ENCODE results near the gene LRRC42.
"Not testable (repeated sequence)": the region's sequence is repeated elsewhere in the genome, so short reads cannot be mapped to it uniquely, and the experiment has no call there.

Gene LRRC42

GRCh38 chr1:53967409-53968124 is 21.4 kb downstream of the LRRC42 start:
- no peak for DNase-seq (ENCODE audit: low read depth)

DNA sequence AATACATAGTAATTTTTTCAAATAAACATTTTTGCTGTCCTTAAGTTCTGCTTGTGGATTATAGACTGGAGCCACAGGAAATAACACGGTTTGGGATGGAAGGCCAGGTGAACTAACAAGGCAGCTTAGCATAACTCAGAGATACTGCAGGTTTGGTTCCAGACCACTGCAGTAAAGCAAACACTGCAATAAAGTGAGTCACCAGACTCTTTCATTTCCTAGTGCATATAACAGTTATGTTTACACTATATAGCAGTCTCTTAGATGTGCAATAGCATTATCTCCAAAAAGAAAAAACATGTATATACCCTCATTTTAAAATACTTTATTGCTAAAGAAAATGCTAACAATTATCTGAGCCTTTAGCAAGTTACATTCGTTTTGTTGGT is 22.0 kb downstream of the LRRC42 start:
- DNase-seq (ENCODE audit: low read depth), result no peak

GRCh38 chr1:53969323-53969722 is 23.2 kb downstream of the LRRC42 start:
- not testable (repeated sequence) for DNase-seq (ENCODE audit: low read depth)

DNA sequence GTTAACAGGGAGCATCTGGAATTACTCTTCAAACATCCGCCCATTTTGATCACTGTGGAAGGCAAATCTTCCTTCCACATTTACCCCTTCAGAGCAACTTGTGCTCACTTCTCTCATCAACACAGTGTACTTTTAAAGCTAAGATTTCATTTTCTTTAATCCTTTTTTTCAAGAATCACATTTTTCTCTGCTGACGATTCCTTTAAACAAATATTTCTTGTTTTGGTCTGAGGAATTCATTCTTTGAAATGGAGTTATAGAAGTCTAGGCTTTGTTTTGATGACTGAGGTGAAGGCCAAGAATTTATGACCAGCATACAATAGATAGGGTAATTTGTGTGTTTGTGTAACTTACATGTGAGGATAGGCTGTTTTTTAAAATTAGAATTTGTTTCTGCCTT is 25.6 kb downstream of the LRRC42 start:
- no peak for DNase-seq (ENCODE audit: low read depth)

DNA sequence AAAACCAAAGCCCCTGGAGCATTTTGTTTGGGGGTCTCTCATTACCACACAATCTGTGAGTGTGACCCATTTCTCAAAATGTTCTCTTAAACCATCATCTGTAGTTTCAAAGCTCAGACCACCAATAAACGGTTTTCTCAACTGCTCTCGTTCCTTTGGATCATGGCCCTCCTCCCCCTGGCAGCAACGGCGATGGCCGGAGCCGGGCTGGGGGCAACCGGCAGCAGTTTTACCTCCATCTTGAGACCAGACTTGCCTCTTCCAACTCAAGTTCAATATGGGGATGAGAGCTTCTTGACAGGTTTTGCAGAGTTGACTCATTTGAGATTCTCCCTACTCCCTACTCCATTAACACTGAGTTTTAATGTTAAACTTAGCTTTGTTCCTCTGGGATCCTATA is 29.7 kb downstream of the LRRC42 start:
- DNase-seq (ENCODE audit: low read depth), result no peak

- no peak for DNase-seq (ENCODE audit: low read depth)
These were observed 33.7 kb downstream of the LRRC42 start for GRCh38 chr1:53979712-53980450.

DNA sequence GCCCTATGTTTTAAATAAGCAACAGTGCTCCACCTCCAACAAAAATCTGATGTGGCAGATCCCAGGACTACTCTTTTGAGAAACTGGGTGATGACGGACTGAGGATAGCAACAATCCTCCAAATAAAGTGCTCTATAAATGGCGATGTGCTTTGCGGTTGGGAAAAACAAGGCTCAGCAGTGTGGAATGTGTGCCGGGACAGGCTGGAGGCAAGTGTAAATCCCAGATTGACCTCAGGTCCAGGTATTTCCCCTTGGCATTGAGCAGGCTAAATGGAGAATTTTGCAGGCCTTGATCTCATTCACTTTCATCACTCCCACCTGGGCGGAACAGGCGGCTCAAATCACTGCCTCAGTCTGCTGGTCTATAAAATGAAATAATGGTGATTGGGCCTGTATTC is 35.1 kb downstream of the LRRC42 start:
- no peak for DNase-seq (ENCODE audit: low read depth)

- no peak for DNase-seq (ENCODE audit: low read depth)
These were observed 36.0 kb downstream of the LRRC42 start for GRCh38 chr1:53982034-53982762.

DNA sequence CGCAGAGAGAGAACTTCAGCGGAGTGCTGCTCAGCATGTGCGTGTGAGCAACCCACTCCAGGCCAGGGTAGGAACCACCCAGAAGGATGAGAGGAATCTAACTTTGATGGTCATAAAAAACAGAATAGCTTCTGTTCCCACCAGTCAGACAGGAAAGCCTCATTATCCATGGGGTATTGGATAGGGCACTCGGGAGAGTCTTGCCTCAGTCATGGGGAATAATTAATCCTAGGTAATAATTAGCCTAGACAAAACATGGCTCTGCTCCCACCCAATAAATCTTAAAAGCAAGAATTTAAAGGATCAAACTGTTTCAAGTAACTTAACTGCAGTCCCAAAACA is 36.6 kb downstream of the LRRC42 start:
- no peak for DNase-seq (ENCODE audit: low read depth)

DNA sequence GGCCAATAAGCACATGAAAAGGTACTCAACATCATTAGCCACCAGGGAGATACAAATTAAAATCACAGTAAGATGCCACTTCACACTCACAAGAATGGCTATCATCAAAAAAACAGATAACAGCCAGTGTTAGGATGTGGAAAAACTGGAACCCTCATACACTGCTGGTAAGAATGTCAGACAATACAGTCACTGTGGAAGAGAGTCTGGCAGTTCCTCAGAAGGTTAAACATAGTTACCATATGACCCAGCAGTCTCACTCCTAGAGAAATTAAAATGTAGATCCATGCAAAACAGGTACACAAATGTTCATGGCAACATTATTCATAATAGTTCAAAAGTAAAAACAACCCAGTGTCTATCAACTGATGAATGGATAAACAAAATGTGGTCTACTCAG is 38.6 kb downstream of the LRRC42 start:
- no peak for DNase-seq (ENCODE audit: low read depth)

DNA sequence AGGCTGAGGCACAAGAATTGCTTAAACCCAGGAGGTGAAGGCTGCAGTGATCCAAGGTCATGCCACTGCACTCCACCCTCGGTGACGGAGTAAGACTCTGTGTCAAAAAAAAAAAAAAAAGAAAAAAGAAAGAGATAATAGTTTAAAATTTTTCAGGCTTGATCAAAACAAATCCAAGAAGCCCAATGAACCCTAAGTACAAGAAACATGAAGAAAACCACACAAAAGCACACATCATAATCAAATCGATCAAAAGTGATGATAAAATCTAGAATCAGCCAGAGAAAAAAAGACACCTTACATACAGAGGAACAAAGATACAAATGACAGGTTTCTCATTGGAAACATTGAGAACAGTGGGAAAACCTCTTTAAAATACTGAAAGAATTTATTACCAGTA is 40.3 kb downstream of the LRRC42 start:
- no peak for DNase-seq (ENCODE audit: low read depth)

GRCh38 chr1:53987880-53988279 is 41.7 kb downstream of the LRRC42 start:
- no peak for DNase-seq (ENCODE audit: low read depth)

- DNase-seq (ENCODE audit: low read depth), result no peak
These were observed 46.1 kb downstream of the LRRC42 start for GRCh38 chr1:53992085-53992874.

DNA sequence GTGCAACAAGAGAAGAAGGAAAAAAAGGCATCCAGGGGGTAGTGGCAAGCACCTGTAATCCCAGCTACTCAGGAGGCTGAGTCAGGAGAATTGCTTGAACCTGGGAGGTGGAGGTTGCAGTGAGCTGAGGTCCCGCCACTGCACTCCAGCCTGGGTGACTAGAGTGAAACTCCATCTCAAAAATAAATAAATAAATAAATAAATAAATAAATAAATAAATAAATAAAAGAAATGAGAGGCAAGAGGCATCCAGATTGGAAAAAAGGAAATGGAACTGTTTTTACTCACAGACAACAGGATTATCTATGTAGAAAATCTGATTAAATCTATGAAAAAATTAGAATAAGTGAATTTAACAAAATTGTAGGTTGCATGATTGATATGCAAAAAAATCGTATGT is 48.4 kb downstream of the LRRC42 start:
- not testable (repeated sequence) for DNase-seq (ENCODE audit: low read depth)

GRCh38 chr1:53995683-53996082 is 49.5 kb downstream of the LRRC42 start:
- no peak for DNase-seq (ENCODE audit: low read depth)

DNA sequence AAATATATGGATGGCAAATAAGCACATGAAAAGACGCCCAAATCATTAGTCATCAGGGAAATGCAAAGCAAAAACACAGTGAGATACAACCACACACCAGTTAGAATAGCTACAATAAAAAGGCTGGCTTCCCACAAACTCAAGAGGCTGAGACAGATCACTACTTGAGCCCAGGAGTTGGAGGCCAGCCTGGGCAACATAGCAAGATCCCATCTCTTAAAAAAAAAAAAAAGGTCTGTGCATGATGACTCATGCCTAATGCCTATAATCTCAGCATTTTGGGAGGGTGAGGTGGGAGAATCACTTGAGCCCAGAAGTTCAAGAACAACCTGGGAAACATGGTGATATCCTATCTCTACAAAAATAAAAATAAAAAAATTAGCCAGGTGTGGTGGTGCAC is 52.1 kb downstream of the LRRC42 start:
- no peak for DNase-seq (ENCODE audit: low read depth)

- no peak for DNase-seq (ENCODE audit: low read depth)
These were observed 53.8 kb downstream of the LRRC42 start for GRCh38 chr1:53999920-54000319.

DNA sequence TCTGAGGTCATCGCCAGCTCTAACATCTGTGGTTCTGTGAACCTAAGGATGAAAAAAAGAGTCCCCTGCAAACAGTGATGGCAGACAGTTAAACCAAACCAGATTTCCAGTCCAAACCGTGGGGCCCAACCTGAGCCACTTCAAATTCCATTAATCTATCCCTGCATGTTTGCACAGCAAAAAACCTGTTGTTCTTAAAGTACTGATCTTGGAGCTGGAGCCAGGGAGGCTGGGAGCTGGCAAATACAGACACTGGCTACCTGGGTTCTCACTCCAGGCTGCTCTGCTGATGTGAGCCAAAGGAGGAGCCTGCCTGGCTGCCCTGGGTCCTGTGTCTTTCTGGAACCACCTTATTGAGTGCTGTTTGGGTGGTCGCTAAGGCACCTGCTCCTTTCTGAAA is 55.4 kb downstream of the LRRC42 start:
- DNase-seq (ENCODE audit: low read depth), result no peak

- no peak for DNase-seq (ENCODE audit: low read depth)
These were observed 56.5 kb downstream of the LRRC42 start for GRCh38 chr1:54002544-54003248.

- DNase-seq (ENCODE audit: low read depth), result no peak
These were observed 57.1 kb downstream of the LRRC42 start for GRCh38 chr1:54003249-54003646.

DNA sequence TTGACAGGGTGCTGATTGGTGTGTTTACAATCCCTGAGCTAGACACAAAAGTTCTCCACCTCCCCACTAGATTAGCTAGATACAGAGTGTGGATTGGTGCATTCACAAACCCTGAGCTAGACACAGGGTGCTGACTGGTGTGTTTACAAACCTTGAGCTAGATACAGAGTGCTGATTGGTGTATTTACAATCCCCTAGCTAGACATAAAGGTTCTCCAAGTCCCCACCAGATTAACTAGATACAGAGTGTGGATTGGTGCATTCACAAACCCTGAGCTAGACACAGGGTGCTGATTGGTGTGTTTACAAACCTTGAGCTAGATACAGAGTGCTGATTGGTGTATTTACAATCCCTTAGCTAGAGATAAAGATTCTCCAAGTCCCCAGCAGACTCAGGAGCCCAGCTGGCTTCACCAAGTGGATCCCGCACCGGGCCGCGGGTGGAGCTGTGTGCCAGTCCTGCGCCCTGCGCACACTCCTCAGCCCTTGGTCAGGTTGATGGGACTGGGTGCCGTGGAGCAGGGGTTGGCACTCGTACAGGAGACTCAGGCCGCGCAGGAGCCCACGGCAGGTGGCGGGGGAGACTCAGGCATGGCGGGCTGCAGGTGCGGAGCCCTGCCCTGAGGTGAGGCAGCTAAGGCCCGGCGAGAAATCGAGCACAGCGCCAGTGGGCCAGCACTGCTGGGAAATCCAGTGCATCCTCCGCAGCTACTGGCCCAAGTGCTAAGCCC is 57.8 kb downstream of the LRRC42 start:
- DNase-seq (ENCODE audit: low read depth), result not testable (repeated sequence)
